ENCODE results near the gene MAST2.
"Not testable (repeated sequence)": the region's sequence is repeated elsewhere in the genome, so short reads cannot be mapped to it uniquely, and the experiment has no call there.

MAST2 gene

DNA sequence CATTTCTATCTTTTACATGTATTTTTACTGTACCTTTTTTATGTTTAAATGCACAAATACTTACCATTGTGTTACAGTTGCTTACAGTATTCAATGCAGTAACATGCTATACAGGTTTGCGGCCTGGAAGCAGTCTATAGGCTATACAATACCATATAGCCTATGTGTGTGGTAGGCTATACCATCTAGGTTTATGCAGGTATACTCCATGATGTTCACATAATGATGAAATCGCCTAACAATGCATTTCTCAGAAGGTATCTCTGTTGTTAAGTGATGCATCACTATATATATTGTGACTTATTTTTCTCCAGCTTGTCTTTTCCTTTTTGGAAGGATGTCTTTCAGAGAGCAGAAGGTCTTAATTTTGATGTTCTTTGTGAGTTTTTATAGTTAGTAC is 103.5 kb downstream of the MAST2 start:
- DNase-seq = no peak

- no peak for DNase-seq
Observed at GRCh38 chr1:45908611-45909140, 105.3 kb downstream of the MAST2 start.

GRCh38 chr1:45911634-45912033 is 108.2 kb downstream of the MAST2 start:
- DNase-seq = no peak

GRCh38 chr1:45913183-45913683 is 109.8 kb downstream of the MAST2 start:
- no peak for DNase-seq

DNA sequence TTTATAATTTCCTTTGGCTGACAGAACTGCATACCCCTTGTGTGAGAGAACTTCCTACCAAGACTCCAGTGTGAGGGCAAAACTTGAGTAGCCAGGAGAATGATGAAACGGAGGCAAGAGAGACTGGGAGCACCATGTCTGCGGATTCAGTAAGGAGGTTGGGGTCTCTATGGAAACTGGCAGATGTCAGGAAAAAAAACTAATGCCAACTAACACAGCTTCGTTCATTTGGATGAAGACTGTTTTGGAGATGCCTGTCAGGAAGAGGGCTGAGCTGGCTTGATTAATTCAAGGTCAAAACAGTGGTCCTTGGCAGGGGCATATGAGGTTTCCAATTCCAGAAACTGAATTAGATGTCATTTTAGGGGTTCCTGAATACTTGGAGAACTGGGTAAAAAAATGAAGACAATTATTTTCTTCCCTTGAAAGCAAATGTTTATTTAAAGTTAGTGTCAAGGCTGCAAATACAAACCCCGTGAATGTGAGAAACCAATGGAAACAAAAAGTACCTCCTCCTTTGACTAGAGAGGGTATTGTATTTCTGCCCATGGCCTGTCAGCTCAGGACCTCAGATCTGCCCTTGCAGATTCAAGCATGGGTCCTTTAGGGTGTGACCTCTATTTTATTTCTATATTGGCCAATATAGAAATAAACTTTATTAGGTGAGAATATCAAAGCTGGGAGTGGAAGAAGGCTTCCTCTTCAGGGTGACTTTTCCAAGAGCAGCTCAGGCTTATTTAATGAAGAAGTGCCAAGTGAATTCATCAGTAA is 110.5 kb downstream of the MAST2 start:
- DNase-seq = no peak

DNA sequence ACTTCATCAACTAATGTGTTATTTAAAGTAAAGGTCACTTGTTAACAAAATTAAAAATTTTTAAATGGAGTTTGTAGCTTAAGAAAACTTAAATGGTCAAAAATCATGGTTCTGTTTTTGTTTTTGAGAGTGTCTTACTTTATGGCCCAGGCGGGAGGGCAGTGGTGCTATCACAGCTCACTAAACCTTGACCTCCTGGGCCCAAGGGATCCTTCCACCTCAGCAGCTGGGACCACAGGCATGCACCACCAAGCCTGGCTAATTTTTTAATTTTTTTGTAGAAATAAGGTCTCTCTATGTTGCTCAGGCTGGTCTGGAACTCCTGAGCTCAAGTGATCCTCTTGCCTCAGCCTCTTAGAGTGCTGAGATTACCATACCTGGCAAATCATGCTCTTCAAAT is 111.4 kb downstream of the MAST2 start:
- DNase-seq = no peak

DNA sequence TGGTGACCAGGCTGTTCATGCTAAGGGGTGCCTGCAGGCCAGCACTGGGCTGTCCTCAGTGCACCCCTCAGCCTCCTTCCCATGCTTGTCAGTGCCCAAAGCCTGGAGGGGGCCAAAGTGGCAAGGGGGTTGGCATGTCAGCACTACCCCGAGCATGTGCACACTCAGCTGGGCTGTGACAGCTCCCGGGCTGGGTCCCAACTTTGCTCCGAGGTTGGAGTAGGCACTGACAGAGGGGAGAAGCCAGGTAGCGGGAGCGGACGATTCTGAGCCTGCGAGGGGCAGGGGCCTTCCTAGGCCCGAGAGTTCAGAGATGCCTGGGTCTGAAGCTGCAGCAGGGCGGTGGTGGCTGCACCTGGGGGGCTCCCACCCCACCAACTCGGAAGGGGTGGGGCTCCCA is 119.0 kb downstream of the MAST2 start:
- DNase-seq = no peak

DNA sequence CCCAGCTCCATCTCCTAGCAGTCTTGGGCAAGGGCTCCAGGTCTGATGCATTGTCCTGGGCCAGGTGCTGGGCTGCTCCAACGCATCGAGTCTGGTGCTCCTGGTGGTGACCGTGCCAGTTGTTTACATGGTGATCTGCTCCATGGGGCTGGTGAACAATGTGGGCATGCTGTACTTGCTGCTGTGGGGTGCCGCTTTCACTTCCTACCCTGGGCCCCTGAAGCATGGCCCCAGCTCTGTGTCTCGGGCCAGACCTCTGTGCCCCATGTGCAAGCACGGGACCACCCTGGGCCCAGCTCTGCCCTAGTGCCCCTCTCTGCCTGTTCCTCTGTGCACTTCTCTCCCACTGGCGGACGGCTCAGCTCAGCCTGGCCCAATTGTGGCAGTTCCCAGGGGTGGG is 119.4 kb downstream of the MAST2 start:
- no peak for DNase-seq

DNA sequence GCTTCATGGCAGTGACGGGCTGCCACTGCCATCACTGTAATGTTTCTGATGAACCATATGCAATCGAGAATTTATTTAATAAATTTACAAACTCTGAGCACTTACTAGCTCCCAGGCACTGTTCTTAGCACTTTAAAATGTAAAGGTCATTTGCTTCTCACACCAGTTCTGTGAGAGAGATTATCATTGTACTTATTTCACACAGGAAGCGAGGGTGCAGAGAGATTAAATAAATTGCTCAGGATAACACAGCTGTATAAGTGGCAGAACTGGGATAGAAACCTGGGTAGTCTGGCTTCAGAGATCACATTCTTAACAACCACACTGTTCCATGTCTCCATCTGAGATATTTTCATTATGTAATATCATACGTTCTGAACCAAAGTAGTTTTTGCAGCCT is 119.9 kb downstream of the MAST2 start:
- no peak for DNase-seq

DNA sequence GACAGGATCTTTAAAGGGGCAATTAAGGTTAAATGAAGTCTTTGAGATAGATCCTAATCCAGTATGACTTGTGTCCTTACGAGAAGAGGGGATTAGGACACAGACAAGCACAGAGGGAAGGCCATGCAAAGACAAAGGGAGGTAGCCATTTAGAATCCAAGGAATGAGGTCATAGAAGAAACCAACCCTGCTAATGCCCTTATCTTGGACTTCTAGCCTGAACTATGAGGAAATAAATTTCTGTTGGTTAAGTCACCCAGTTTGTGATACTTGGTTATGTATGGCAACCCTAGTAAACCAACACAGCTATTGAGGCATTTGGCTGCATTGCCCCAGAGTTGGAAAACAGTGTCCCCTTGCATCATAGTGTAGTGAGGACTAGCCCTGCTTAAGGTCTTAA is 121.3 kb downstream of the MAST2 start:
- no peak for DNase-seq

GRCh38 chr1:45925728-45926287 is 122.4 kb downstream of the MAST2 start:
- no peak for DNase-seq

DNA sequence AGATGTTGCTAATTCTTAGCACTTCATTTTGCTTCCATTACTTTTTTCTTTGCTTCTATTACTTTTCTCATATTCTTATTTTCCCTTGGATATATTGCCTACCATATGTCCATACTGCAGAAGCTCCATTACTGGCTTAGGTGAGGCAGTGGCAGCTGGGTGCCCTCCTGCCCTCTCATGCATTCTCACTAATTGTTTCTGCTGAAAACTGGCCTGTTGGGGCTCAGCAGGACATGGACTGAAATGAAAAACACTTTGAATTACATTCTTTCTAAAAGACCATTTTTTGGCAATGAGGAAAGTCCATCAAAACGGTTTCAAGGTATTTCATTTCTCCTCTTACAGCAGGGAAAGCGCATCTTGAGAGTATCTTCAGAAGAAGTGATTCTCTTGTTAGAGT is 122.9 kb downstream of the MAST2 start:
- no peak for DNase-seq

DNA sequence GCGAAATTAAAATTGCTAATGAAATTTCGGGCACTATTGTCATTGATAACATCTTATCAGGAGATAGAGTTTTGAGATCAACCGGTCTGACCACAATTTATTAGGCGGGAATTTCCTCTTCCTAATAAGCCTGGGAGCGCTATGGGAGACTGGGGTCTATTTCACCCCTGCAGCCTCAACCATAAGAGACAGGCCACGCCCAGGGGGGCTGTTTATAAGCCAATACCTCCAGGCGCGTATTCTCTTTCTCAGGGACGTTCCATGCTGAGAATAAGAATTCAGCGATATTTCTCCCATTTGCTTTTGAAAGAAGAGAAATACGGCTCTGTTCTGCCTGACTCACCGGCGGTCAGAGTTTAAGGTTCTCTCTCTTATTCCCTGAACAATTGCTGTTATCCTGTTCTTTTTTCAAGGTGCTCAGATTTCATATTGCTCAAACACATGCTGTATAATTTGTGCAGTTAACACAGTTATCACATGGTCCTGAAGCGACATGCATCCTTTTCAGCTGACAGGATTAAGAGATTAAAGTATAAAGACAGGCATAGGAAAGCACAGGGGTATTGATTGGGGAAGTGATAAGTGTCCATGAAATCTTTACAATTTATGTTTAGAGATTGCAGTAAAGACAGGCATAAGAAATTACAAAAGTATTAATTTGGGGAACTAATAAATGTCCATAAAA is 124.0 kb downstream of the MAST2 start:
- not testable (repeated sequence) for DNase-seq

DNA sequence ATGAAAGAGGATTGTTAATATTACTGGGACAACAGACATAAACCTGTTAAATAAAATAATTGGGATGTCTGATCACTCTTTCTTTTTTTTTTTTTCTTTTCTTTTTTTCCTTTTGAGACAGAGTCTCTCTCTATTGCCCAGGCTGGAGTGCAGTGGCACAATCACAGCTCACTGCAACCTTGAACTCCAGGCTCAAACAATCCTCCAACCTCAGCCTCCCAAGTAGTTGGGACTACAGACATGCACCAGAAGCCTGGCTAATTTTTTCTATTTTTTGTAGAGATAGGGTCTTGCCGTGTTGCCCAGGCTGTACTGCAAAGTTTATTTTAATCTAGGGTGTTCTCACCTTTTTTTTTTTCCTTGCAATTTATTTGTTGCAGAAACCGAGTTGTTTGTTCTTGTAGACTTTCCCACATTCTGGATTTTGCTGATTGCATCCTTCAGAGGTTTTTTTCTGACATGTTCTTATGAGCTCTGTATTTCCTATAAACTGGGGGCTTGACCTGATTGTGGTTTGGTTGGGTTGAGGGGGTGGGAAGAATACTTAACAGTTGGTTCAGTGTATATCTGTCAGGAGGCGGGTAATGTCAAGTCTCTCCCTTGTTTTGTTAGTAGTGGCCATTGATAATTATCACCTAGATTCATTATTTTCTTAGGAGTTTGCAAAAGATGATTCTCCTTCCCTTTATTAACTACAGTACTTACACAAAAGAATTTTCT is 125.2 kb downstream of the MAST2 start:
- no peak for DNase-seq

- DNase-seq = peak in 1 of 2 donors; percentile 6
Observed at GRCh38 chr1:45929257-45929687, 125.9 kb downstream of the MAST2 start.

DNA sequence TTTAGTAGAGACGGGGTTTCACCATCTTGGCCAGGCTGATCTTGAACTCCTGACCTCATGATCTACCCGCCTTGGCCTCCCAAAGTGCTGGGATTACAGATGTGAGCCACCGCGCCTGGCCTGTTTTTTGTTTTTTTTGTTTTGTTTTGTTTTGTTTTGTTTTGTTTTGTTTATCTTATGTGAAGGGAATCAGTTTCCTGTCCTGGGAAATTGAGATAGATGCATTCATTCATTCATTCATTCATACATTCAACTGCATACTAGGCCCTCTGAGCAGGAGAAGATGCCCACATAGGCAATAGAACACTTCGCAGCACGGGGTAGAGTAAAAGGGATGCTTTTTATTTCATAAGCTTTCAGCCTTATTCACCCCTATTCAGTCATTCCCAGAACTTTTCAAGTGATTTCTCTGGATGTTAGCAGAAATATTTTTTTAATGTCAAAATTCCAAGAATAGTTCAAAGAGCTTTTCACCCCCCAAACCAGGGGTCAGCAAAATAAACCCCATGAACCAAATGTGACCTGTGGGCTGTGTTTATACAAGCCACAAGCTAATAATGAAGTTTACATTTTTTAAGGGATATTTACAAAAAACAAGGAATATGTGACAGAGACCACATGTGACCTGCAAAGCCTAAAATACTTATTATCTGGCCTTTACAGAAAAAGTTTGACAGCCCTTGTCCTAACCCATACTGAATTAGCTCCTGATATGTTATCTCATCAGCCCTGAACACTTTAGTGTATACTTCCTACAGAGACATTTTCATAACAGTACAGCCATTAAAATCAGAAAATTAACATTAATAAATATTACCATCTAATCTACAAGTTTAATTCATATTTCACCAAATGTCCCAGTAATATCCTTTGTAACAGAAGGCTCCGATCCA is 127.1 kb downstream of the MAST2 start:
- DNase-seq = no peak

DNA sequence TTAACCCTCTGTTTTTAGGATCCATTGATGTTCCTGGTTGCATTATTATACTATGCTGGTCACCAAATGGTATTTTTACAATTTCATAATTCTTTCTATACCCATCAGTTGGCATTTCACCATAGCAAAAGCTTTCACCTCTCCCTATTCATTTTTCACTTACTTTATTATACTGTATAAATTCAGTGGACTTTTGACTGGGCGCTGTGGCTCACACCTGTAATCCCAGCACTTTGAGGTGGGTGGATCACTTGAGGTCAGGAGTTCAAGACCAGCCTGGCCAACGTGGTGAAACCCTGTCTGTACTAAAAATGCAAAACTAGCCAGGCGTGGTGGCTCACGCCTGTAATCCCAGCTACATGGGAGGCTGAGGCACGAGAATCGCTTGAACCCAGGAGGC is 128.8 kb downstream of the MAST2 start:
- not testable (repeated sequence) for DNase-seq

- no peak for DNase-seq
Observed at GRCh38 chr1:45934947-45935346, 131.5 kb downstream of the MAST2 start.

DNA sequence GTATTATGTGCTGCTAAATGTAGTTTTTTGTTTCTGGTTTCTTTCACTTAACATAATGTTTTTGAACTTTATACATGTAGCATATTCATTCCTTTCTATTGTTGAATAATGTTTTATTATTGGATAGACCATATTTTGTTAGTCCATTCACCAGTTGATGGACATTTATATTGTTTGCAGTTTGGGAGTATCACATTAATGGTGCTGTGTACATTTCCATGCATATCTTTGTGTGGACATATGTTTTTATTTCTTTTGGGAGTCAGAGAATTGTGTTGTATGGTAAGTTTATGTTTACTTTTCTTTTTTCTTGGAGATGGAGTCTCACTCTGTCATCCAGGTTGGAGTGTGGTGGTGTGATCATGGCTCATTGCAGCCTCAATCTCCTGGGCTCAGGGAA is 134.6 kb downstream of the MAST2 start:
- DNase-seq = no peak

DNA sequence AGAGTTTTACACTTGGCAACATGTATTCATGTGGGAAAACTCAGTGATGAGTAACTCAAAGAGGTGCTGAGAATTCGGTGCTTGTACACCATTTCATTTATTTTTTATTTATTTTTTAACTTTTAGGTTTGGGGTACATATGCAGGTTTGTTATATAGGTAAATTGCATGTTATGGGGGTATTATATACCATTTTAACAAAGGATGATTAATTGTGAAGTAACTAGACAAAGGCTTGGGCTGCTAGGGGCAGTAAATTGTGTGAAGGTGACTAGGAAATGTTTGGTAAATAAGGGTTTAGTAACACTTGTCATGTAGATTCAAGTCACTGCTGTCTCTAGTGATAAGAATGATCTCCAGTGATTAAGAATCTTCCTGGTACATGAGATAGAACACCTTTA is 139.0 kb downstream of the MAST2 start:
- DNase-seq = no peak

- no peak for DNase-seq
Observed at GRCh38 chr1:45943185-45943584, 139.8 kb downstream of the MAST2 start.

DNA sequence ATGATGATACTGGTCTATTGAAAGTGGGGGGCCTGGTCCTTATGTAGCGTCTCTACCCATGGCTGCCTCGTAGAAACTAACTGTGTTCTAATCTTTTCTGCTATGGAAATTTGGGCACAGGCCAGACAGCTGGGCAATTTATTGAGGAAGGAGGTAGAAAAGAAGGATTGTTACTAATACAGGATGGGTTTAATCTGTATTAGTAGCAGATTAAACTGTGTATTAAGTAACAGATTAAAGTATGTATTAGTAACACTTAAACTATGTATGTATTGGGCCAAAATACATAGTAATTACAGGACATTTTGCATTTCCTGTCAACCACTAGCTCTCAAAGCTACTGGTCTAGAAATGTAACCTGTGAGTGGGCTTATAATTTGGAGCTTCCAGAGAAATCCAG is 142.0 kb downstream of the MAST2 start:
- no peak for DNase-seq
